NB4 (cell line): ENCODE measurements around the gene FZR1.

Experiments
- DNase-seq: peaks from one replicate; pipeline ENCODE4 v3.0.0; 2010; ENCODE audit warnings: low read depth
- H3K4me3 ChIP-seq: one replicate; pipeline ENCODE4 v1.5.1; 2011; ENCODE audit warnings: mild to moderate bottlenecking, low read depth, low read length, moderate library complexity
- CTCF ChIP-seq: IDR thresholded peaks from one replicate; pipeline ENCODE4 v1.5.1; 2012; ENCODE audit warnings: low read depth, low read length
- MAX ChIP-seq: IDR thresholded peaks from 2 replicates; pipeline ENCODE4 v1.6.1; 2011; ENCODE audit warnings: low read depth, low read length
- MYC ChIP-seq: IDR thresholded peaks from 2 replicates; pipeline ENCODE4 v1.6.1; 2011; ENCODE audit warnings: low read depth, low read length
- POLR2A ChIP-seq: IDR thresholded peaks from 2 replicates; pipeline ENCODE4 v1.6.1; 2011; ENCODE audit warnings: mild to moderate bottlenecking; ENCODE audit not compliant: insufficient read length; ENCODE audit errors: extremely low read depth

FZR1 gene

GRCh38 chr19:3545669-3546034 is 39.5 kb downstream of the FZR1 start:
- no peak for DNase-seq
- no peak overlapping the region for H3K4me3 ChIP-seq
- TF ChIP-seq MYC = no peak
- peak; percentile 16 for TF ChIP-seq POLR2A

- no peak overlapping the region for H3K4me3 ChIP-seq
- DNase-seq = no peak
- TF ChIP-seq POLR2A = no peak
These were observed 40.0 kb downstream of the FZR1 start for GRCh38 chr19:3546119-3546518.

GRCh38 chr19:3547301-3547731 is 41.2 kb downstream of the FZR1 start:
- no peak for TF ChIP-seq MAX
- TF ChIP-seq POLR2A = no peak
- no peak for TF ChIP-seq MYC
- TF ChIP-seq CTCF = peak; percentile 34
- no peak overlapping the region for H3K4me3 ChIP-seq
- no peak for DNase-seq

- DNase-seq = no peak
- TF ChIP-seq MAX = no peak
- no peak for TF ChIP-seq MYC
- TF ChIP-seq CTCF = no peak
- no peak for TF ChIP-seq POLR2A
- H3K4me3 ChIP-seq = no peak overlapping the region
These were observed 41.7 kb downstream of the FZR1 start for GRCh38 chr19:3547767-3548282.

GRCh38 chr19:3548606-3549005 is 42.5 kb downstream of the FZR1 start:
- DNase-seq = peak; percentile 73
- no peak overlapping the region for H3K4me3 ChIP-seq
- TF ChIP-seq CTCF (no peak), MYC (peak; percentile 73), MAX (peak; percentile 80)

- TF ChIP-seq MYC = no peak
- TF ChIP-seq CTCF = no peak
- TF ChIP-seq MAX = no peak
- no peak for TF ChIP-seq POLR2A
- H3K4me3 ChIP-seq = no peak overlapping the region
- DNase-seq = no peak
These were observed 43.7 kb downstream of the FZR1 start for GRCh38 chr19:3549816-3550215.

GRCh38 chr19:3550947-3551791 is 45.1 kb downstream of the FZR1 start:
- H3K4me3 ChIP-seq = no peak overlapping the region
- no peak for DNase-seq
- no peak for TF ChIP-seq CTCF
- TF ChIP-seq POLR2A = no peak
- TF ChIP-seq MYC = no peak
- no peak for TF ChIP-seq MAX
